Activated CD4-positive, alpha-beta T cell treated with anti-CD3 and anti-CD28 coated beads, Interleukin-2, amount 10 ng/mL, durations not matched to agents 24 days and 14 days (primary cell): Measurements from ENCODE around the gene NRP2. TPM values are rescaled to one million over a fixed set of nuclear protein-coding genes. Genes with fewer than 3 reads are reported as not detected.

Experiments
- DNase-seq: peaks from one replicate; pipeline ENCODE4 v3.0.0; 2022
- H3K27ac Mint-ChIP-seq: one replicate; pipeline ENCODE4 v1.8.0; 2022; ENCODE audit warnings: mild to moderate bottlenecking, mixed read lengths
- H3K27me3 Mint-ChIP-seq: one replicate; pipeline ENCODE4 v1.8.0; 2022; ENCODE audit warnings: mixed read lengths
- H3K36me3 Mint-ChIP-seq: one replicate; pipeline ENCODE4 v1.8.0; 2022; ENCODE audit warnings: low read depth, mild to moderate bottlenecking, mixed read lengths
- H3K4me1 Mint-ChIP-seq: one replicate; pipeline ENCODE4 v1.8.0; 2021; ENCODE audit warnings: mixed read lengths
- H3K4me3 Mint-ChIP-seq: one replicate; pipeline ENCODE4 v1.8.0; 2022; ENCODE audit warnings: mild to moderate bottlenecking, moderate library complexity, mixed read lengths
- H3K9me3 Mint-ChIP-seq: one replicate; pipeline ENCODE4 v1.8.0; 2021; ENCODE audit warnings: mixed read lengths
- intact Hi-C: fragments of 100-400 bp; cut with micrococcal nuclease; formaldehyde crosslinking; loops from one replicate; pipeline ENCODE4 v1.15.1; 2023
- total RNA-seq: library from RNA; stranded (reverse); gene quantifications from 2 replicates; pipeline ENCODE4 v1.2.3, GENCODE V29; 2022

NRP2 gene
- total RNA-seq, 1 donor from 2014 or later: 64.4 TPM

DNA sequence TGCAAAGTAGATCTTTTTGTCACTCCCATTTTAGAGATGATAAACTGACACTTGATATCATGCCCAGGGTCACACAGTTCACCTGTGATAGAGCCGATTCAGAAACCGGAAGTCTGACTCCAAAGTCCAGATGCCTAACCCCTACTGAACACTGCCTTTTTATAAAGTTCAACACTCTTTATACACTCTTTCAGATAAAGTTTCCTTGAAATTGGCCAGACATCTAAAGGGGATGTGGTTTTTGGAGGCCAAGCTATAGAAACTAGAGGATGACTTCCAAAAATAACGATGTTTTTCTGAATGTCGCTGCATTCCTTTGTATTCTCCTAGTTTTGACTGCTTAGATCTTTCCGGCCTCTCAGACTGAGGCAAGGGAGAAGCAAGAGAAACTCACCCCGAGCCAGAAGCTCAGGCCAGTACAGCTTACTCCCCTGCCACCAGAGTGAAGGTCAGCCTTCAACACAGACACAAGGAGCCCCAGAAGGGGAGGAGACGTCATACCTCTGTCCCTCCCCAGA, 61.8 kb downstream of the NRP2 start:
- peaks cover 2% of the 10 kb centered on the region for H3K27me3 Mint-ChIP-seq
- no peaks in the 10 kb centered on the region for H3K9me3 Mint-ChIP-seq
- no peaks in the 10 kb centered on the region for H3K4me1 Mint-ChIP-seq
- no peak overlapping the region for H3K4me3 Mint-ChIP-seq
- H3K36me3 Mint-ChIP-seq: peaks cover 16% of the 10 kb centered on the region
- intact Hi-C loops: no loop called here
- H3K27ac Mint-ChIP-seq: no peak overlapping the region
- DNase-seq: no peak

DNA sequence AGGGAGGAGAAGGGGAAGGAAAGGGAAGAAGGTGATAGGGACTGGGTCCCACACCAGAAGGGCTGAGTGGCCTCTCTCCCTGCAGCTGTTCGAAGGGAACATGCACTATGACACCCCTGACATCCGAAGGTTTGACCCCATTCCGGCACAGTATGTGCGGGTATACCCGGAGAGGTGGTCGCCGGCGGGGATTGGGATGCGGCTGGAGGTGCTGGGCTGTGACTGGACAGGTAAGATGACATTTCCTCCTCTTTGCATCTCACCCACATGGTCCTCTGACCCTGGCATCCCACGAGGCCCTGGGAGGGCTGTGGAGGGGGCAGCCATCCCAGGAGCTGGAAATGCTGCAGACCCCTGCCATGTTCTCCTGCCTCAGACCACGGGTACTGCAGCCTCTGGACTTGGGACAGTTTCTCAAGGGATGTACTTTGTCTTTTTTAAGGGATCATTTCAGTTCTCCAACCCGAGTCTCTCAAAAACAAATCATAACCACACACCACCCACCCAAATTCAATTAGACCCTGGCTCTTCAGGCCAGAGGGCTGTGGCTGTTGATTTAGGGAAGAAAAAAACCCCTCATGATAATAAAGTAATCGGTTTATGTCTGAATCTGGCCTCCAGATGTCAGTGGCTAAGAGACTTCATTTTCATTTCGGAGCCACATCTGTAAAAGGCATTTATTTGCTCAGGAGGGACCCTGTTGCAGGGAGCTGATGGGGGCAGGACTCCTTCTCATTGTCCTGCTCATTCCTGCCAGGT, 63.5 kb downstream of the NRP2 start:
- Mint-ChIP-seq H3K4me1 (no peaks in the 10 kb centered on the region), H3K4me3 (no peak overlapping the region), H3K27me3 (peaks cover 4% of the 10 kb centered on the region), H3K36me3 (peaks cover 16% of the 10 kb centered on the region), H3K9me3 (no peaks in the 10 kb centered on the region), H3K27ac (no peak overlapping the region)
- DNase-seq: no peak
- intact Hi-C loops: no loop called here

- Mint-ChIP-seq H3K4me3 (no peak overlapping the region), H3K36me3 (peaks cover 12% of the 10 kb centered on the region), H3K4me1 (no peaks in the 10 kb centered on the region), H3K27me3 (peaks cover 3% of the 10 kb centered on the region), H3K9me3 (no peaks in the 10 kb centered on the region), H3K27ac (no peak overlapping the region)
- intact Hi-C loops: no loop called here
- DNase-seq: no peak
Measured at GRCh38 chr2:205746420-205746785, 64.1 kb downstream of the NRP2 start.

DNA sequence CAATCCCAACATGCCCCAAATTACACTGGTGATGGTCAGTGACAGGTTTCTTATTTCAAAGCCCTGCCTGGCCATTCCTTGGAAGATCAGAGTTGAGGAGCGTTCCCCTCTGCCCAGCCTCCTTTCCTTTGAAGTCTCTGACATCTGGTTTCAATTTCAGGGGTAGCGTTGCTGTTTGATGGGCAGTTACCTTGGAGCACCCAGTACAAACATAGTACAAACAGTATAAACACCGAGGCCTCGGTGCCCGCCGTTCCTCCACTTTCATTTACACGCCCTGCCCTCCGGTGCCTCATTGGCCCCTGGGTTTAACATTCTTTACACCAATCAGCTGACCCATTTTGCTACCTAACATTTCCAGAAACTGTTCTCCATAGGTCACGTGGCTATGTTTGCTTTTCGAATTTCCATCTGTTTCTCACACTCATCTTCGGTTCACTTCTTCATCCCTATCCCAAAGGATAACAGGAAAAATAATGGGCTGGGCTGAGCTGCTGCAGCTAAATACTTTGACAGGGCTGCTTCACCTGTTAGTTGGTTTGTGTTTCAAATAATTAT, 65.6 kb downstream of the NRP2 start:
- Mint-ChIP-seq H3K4me3 (no peak overlapping the region), H3K36me3 (peaks cover 16% of the 10 kb centered on the region), H3K4me1 (no peaks in the 10 kb centered on the region), H3K27me3 (peaks cover 3% of the 10 kb centered on the region), H3K27ac (no peak overlapping the region), H3K9me3 (no peaks in the 10 kb centered on the region)
- no peak for DNase-seq
- intact Hi-C loops: loop anchor here (1.0 kb wide), 1 partner anchor 14 kb away; no protein-coding TSS in a partner anchor

GRCh38 chr2:205748639-205749038, 66.3 kb downstream of the NRP2 start:
- H3K27me3 Mint-ChIP-seq: peaks cover 3% of the 10 kb centered on the region
- H3K4me3 Mint-ChIP-seq: no peak overlapping the region
- no peak for DNase-seq
- no peaks in the 10 kb centered on the region for H3K9me3 Mint-ChIP-seq
- no peak overlapping the region for H3K27ac Mint-ChIP-seq
- intact Hi-C loops: no loop called here
- no peaks in the 10 kb centered on the region for H3K4me1 Mint-ChIP-seq
- H3K36me3 Mint-ChIP-seq: peaks cover 17% of the 10 kb centered on the region

DNA sequence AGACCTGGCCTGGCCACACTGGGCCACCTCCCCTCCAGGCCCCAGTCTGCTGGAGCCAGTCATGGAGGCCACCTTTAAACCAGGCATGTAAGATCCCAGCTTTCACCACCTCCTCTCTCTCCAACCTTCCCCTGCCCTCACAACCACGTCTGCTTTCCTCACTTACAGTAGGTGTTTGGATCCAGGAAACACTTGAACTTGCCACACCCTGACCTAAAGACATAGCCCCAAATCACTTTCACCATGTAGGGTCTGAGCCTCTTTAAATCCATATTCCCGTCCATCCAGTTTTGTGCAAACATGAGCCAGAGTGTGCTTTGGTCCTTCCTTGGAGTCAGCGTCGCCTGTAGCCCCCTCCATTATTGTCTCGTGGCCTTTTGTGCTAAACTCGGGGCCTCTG, 66.8 kb downstream of the NRP2 start:
- Mint-ChIP-seq H3K27ac (no peak overlapping the region), H3K27me3 (peaks cover 3% of the 10 kb centered on the region), H3K4me1 (no peaks in the 10 kb centered on the region), H3K4me3 (no peak overlapping the region), H3K36me3 (peaks cover 17% of the 10 kb centered on the region), H3K9me3 (no peaks in the 10 kb centered on the region)
- intact Hi-C loops: no loop called here
- DNase-seq: no peak

DNA sequence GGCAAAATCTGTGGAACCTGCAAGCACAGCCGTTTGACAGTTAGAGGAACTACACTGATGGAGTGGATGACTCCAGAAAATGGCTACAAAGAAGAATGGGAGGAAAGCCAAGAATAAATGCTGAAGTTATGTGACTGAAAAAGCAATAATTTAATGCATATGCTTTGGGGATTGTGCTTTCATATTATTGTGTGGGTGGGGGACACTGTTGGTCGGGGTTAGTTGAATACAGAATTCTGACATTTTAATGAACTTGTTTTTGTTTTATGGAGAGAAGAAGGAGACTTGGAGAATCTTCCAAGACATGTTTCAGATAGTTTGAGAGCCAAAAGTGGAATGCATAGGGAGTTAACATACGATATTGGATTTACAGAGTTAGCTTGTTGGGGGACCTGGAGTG, 68.5 kb downstream of the NRP2 start:
- Mint-ChIP-seq H3K36me3 (peaks cover 17% of the 10 kb centered on the region), H3K27ac (no peak overlapping the region), H3K4me3 (no peak overlapping the region), H3K9me3 (no peaks in the 10 kb centered on the region), H3K4me1 (no peaks in the 10 kb centered on the region), H3K27me3 (peaks cover 3% of the 10 kb centered on the region)
- no peak for DNase-seq
- intact Hi-C loops: no loop called here

DNA sequence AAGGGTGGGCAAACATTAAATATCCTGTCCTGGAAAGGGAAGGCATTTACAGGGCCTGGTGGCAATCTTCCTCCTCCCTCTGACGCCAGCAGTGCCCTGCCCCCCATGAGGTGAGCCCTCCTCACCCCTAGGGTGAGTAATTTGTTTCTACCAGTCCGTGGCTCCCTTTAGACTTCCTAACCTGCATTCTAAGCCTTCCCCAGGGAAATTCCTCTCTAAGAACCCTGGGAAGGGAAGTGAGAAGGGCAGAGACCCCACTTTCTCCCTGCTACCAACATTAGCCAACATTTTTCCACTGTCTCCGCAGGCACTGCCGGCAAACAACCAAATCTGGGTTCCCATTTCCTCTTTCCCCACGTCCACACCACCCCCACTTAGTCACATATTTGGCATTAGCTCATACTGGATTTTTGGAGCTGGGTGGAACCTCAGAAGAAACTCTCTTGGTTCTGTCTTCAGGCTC, 69.3 kb downstream of the NRP2 start:
- no peak for DNase-seq
- peaks cover 3% of the 10 kb centered on the region for H3K27me3 Mint-ChIP-seq
- H3K36me3 Mint-ChIP-seq: peaks cover 17% of the 10 kb centered on the region

GRCh38 chr2:205752296-205752820, 70.1 kb downstream of the NRP2 start:
- Mint-ChIP-seq H3K4me1 (no peaks in the 10 kb centered on the region), H3K36me3 (peaks cover 21% of the 10 kb centered on the region), H3K27me3 (peaks cover 6% of the 10 kb centered on the region), H3K9me3 (no peaks in the 10 kb centered on the region), H3K27ac (no peak overlapping the region), H3K4me3 (no peak overlapping the region)
- intact Hi-C loops: no loop called here
- DNase-seq: no peak

More for the DNA sequence above, 69.3 kb downstream of the NRP2 start:
- no peaks in the 10 kb centered on the region for H3K9me3 Mint-ChIP-seq
- intact Hi-C loops: no loop called here
- no peak overlapping the region for H3K27ac Mint-ChIP-seq
- H3K4me3 Mint-ChIP-seq: no peak overlapping the region
- H3K4me1 Mint-ChIP-seq: no peaks in the 10 kb centered on the region

DNA sequence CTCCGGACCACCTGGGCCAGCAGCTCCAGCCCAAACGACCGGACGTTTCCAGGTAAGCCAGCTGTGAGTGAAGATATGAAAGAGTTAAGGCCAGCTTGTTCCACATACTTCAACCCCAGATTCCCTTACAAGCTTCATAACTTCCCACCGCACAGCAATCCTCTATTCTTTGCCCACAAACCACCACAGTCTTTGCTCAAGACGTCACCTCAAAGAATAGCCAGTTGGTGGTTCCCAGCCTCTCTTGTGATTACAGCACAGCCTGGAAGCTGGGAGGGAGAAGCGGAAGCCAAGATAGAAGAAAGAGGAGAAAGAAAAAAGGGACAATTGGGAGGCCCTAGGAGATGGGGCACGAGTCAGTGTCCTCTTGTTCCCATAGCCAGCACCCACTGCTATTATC, 70.6 kb downstream of the NRP2 start:
- intact Hi-C loops: no loop called here
- Mint-ChIP-seq H3K27me3 (peaks cover 8% of the 10 kb centered on the region), H3K4me1 (no peaks in the 10 kb centered on the region), H3K9me3 (no peaks in the 10 kb centered on the region), H3K36me3 (peaks cover 21% of the 10 kb centered on the region), H3K27ac (no peak overlapping the region), H3K4me3 (no peak overlapping the region)
- DNase-seq: no peak

DNA sequence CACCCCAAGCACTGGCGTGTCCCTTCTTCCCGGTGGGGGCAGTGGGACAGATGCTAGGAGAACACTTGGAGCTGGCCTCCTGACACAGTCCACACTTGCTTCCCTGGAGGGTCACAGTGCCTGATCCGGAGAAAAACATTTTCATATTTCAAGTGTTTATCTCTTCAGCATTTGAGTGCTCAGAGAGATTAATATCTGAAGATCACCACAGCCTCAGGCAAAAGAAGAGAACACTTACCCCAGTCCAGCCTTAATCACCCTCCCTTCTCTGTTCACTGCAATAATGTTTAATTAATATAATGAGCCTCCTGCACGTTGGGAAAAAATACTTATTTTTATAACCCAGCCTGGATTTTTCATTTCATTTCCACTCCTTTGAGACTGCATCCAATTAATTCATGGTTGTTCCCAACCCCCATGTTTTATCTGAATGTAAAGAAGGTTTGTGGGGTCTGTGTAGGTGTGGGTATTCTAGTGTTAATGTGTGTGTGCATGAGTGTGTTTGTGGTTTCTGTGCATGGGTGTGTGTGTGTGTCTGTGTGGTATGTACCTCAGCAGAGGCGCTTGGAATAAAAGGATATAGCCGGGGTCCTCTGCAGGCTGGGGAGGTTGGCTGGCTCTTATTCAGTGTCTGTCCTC, 72.1 kb downstream of the NRP2 start:
- no peak for DNase-seq
- peaks cover 8% of the 10 kb centered on the region for H3K27me3 Mint-ChIP-seq
- no peaks in the 10 kb centered on the region for H3K4me1 Mint-ChIP-seq
- no peak overlapping the region for H3K4me3 Mint-ChIP-seq
- no peaks in the 10 kb centered on the region for H3K9me3 Mint-ChIP-seq
- peaks cover 17% of the 10 kb centered on the region for H3K36me3 Mint-ChIP-seq
- H3K27ac Mint-ChIP-seq: no peak overlapping the region
- intact Hi-C loops: no loop called here

GRCh38 chr2:205754924-205755321, 72.6 kb downstream of the NRP2 start:
- intact Hi-C loops: no loop called here
- no peak for DNase-seq
- no peaks in the 10 kb centered on the region for H3K4me1 Mint-ChIP-seq
- peaks cover 8% of the 10 kb centered on the region for H3K27me3 Mint-ChIP-seq
- no peak overlapping the region for H3K4me3 Mint-ChIP-seq
- H3K9me3 Mint-ChIP-seq: no peaks in the 10 kb centered on the region
- peaks cover 13% of the 10 kb centered on the region for H3K36me3 Mint-ChIP-seq
- no peak overlapping the region for H3K27ac Mint-ChIP-seq

DNA sequence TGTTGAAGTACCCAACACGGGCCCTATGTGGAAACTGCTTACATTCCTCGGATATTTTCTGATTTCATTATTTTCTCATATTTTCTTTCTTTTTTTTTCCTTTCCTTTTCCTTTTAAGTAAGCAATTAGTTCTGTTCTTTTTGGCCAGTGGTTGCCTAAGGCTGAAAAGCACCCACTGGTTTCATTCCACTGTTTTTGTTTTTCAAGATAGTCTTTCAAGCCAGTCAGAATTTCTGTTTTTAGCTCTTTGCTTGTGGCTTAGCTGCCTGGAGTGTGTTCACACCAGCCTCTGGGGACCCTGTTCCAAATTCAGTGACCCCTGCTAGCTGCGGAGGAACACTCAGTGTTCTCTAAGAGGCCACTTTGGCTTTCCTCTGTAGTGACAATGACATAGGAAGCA, 73.6 kb downstream of the NRP2 start:
- Mint-ChIP-seq H3K27ac (no peak overlapping the region), H3K4me1 (no peaks in the 10 kb centered on the region), H3K4me3 (no peak overlapping the region), H3K36me3 (peaks cover 11% of the 10 kb centered on the region), H3K27me3 (peaks cover 9% of the 10 kb centered on the region), H3K9me3 (no peaks in the 10 kb centered on the region)
- no peak for DNase-seq
- intact Hi-C loops: no loop called here

- Mint-ChIP-seq H3K4me1 (no peaks in the 10 kb centered on the region), H3K9me3 (no peaks in the 10 kb centered on the region), H3K27me3 (peaks cover 10% of the 10 kb centered on the region), H3K36me3 (peaks cover 8% of the 10 kb centered on the region), H3K4me3 (no peak overlapping the region), H3K27ac (no peak overlapping the region)
- intact Hi-C loops: no loop called here
- no peak for DNase-seq
Measured at GRCh38 chr2:205757271-205757670, 75.0 kb downstream of the NRP2 start.
